Measurements from ENCODE around the gene RNF111.

RNF111 gene

GRCh38 chr15:59053482-59053881, 66.0 kb downstream of the RNF111 start:
- Mint-ChIP-seq H3K36me3 (ENCODE audit: low read depth) (peaks cover 37% of the 10 kb centered on the region), H3K27ac (peak overlapping the region; percentile 71), H3K27me3 (ENCODE audit: low read depth) (no peaks in the 10 kb centered on the region), H3K4me3 (peak overlapping the region; percentile 50), H3K9me3 (no peaks in the 10 kb centered on the region), H3K4me1 (ENCODE audit: low read depth) (peaks cover 27% of the 10 kb centered on the region)
- no peak for DNase-seq (ENCODE audit: low spot score)

DNA sequence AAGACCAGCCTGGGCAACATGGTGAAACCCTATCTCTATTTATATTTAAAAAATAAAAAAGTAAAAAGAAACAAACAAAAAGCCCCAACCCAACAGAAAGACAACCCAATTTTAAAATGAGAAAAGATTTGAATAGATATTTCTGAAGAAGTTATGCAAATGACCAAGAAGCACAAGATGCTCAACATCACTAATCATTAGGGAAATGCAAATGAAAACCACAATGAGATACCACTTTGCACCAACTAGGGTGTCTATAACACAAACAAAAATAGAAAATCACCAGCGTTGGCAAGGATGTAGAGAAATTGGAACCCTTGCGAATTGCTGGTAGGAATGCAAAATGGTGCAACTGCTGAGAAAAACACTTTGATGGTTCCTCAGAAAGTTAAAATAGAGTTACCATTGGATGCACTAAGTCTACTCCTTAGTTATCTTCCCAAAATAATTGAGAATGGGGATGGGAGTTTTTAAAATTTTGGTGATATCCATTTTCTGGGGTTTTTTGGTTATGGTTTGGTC, 71.7 kb downstream of the RNF111 start:
- Mint-ChIP-seq H3K4me3 (no peak overlapping the region), H3K36me3 (ENCODE audit: low read depth) (peaks cover 47% of the 10 kb centered on the region), H3K27me3 (ENCODE audit: low read depth) (no peaks in the 10 kb centered on the region), H3K4me1 (ENCODE audit: low read depth) (peaks cover 11% of the 10 kb centered on the region), H3K9me3 (no peaks in the 10 kb centered on the region), H3K27ac (no peak overlapping the region)
- no peak for DNase-seq (ENCODE audit: low spot score)

- Mint-ChIP-seq H3K27me3 (ENCODE audit: low read depth) (no peaks in the 10 kb centered on the region), H3K4me1 (ENCODE audit: low read depth) (peaks cover 9% of the 10 kb centered on the region), H3K9me3 (no peaks in the 10 kb centered on the region), H3K36me3 (ENCODE audit: low read depth) (peaks cover 50% of the 10 kb centered on the region), H3K4me3 (no peak overlapping the region), H3K27ac (no peak overlapping the region)
- no peak for DNase-seq (ENCODE audit: low spot score)
Measured at GRCh38 chr15:59060348-59060747, 72.9 kb downstream of the RNF111 start.

GRCh38 chr15:59063042-59063441, 75.6 kb downstream of the RNF111 start:
- Mint-ChIP-seq H3K9me3 (no peaks in the 10 kb centered on the region), H3K4me1 (ENCODE audit: low read depth) (peaks cover 6% of the 10 kb centered on the region), H3K36me3 (ENCODE audit: low read depth) (peaks cover 59% of the 10 kb centered on the region), H3K27ac (peak overlapping the region; percentile 22), H3K27me3 (ENCODE audit: low read depth) (no peaks in the 10 kb centered on the region), H3K4me3 (no peak overlapping the region)
- DNase-seq (ENCODE audit: low spot score), result no peak

GRCh38 chr15:59069430-59069829, 82.0 kb downstream of the RNF111 start:
- H3K27me3 Mint-ChIP-seq (ENCODE audit: low read depth), result no peaks in the 10 kb centered on the region
- no peak for DNase-seq (ENCODE audit: low spot score)
- peaks cover 9% of the 10 kb centered on the region for H3K9me3 Mint-ChIP-seq
- H3K4me3 Mint-ChIP-seq, result no peak overlapping the region
- H3K36me3 Mint-ChIP-seq (ENCODE audit: low read depth), result peaks cover 67% of the 10 kb centered on the region
- H3K27ac Mint-ChIP-seq, result no peak overlapping the region
- H3K4me1 Mint-ChIP-seq (ENCODE audit: low read depth), result peaks cover 7% of the 10 kb centered on the region

DNA sequence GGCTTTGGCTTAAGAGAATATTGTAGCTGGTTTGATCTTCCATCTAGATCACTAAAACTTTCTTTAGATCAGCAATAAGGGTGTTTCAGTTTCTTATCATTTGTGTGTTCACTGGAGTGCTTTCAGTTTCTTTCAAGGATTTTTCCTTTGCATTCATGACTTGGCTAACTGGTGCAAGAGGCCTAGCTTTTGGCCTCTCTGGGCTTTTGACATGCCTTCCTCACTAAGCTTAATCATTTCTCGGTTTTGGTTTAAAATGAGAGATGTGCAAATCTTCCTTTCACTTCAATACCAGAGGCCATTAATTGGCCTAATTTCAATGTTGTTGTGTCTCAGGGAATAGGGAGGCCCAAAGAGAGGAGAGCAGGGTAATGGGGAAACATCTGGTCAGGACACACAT, 87.1 kb downstream of the RNF111 start:
- H3K27me3 Mint-ChIP-seq (ENCODE audit: low read depth), result no peaks in the 10 kb centered on the region
- H3K9me3 Mint-ChIP-seq, result peaks cover 9% of the 10 kb centered on the region
- peak overlapping the region; percentile 72 for H3K27ac Mint-ChIP-seq
- H3K4me1 Mint-ChIP-seq (ENCODE audit: low read depth), result peaks cover 16% of the 10 kb centered on the region
- peak overlapping the region; percentile 20 for H3K4me3 Mint-ChIP-seq
- DNase-seq (ENCODE audit: low spot score), result peak; percentile 25
- H3K36me3 Mint-ChIP-seq (ENCODE audit: low read depth), result peaks cover 61% of the 10 kb centered on the region

DNA sequence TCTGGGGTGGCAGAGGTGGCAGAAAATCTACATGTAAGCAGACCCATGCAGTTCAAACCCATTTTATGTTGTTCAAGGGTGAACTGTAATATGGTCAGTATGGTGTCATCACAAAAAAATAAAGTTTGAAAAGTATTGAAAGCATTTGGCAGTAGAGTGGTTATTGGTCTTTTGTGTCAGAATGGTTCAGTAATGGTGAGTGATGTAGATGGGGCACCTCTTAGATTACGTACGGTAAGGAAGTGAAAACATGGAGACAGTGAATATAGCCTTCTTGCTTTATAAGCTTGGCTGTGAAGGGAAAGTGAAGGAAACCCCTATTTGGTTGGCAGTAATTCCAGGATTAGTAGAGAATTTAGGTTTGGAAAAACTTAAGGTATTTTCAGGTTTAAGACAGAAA, 100.3 kb downstream of the RNF111 start:
- no peaks in the 10 kb centered on the region for H3K4me1 Mint-ChIP-seq (ENCODE audit: low read depth)
- H3K9me3 Mint-ChIP-seq, result no peaks in the 10 kb centered on the region
- H3K27ac Mint-ChIP-seq, result no peak overlapping the region
- H3K36me3 Mint-ChIP-seq (ENCODE audit: low read depth), result peaks cover 35% of the 10 kb centered on the region
- no peak overlapping the region for H3K4me3 Mint-ChIP-seq
- H3K27me3 Mint-ChIP-seq (ENCODE audit: low read depth), result no peaks in the 10 kb centered on the region
- no peak for DNase-seq (ENCODE audit: low spot score)

DNA sequence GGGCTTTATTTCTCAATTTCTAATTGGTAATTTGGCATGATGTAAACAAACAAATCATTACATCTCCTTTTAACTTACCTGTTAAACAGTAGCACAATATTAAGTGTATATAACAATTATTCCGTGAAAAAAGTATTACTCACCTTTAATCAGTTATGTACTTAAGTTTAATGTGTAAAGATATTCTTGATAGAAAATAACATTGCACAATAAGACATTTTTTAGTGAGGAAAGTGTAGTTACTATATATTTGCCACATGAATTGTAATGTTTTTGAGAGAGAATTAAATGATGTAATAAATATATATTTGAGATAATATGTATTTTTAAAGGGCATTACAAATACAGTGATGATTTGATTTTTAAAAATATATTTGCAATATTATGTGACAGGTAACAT, 106.6 kb downstream of the RNF111 start:
- no peak overlapping the region for H3K27ac Mint-ChIP-seq
- peaks cover 3% of the 10 kb centered on the region for H3K4me1 Mint-ChIP-seq (ENCODE audit: low read depth)
- no peaks in the 10 kb centered on the region for H3K27me3 Mint-ChIP-seq (ENCODE audit: low read depth)
- no peaks in the 10 kb centered on the region for H3K9me3 Mint-ChIP-seq
- peaks cover 39% of the 10 kb centered on the region for H3K36me3 Mint-ChIP-seq (ENCODE audit: low read depth)
- no peak for DNase-seq (ENCODE audit: low spot score)
- no peak overlapping the region for H3K4me3 Mint-ChIP-seq

DNA sequence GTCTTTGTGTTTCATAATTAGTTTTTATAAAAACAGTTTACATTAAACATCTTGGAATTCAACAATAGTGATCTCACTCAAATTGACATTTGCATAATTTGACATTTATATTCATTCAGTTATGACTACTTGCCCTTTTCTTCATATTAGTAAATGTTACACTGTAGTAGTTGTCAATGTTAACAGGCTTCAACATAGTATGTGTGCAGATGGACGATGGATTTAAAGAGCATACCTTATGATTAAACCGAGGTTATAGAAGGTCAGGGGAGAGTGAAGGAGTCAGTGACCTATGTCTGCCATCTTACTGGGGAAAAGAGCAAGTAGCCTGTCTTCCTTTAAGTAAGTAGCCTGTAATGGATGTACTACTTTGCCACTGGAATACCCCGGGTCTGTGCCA, 109.0 kb downstream of the RNF111 start:
- Mint-ChIP-seq H3K9me3 (no peaks in the 10 kb centered on the region), H3K27ac (no peak overlapping the region), H3K36me3 (ENCODE audit: low read depth) (peaks cover 40% of the 10 kb centered on the region), H3K4me3 (no peak overlapping the region), H3K27me3 (ENCODE audit: low read depth) (no peaks in the 10 kb centered on the region), H3K4me1 (ENCODE audit: low read depth) (peaks cover 10% of the 10 kb centered on the region)
- DNase-seq (ENCODE audit: low spot score), result no peak

GRCh38 chr15:59099162-59099685, 111.8 kb downstream of the RNF111 start:
- Mint-ChIP-seq H3K4me3 (peak overlapping the region; percentile 54), H3K27ac (peak overlapping the region; percentile 71), H3K9me3 (no peaks in the 10 kb centered on the region), H3K4me1 (ENCODE audit: low read depth) (peaks cover 13% of the 10 kb centered on the region), H3K36me3 (ENCODE audit: low read depth) (peaks cover 26% of the 10 kb centered on the region), H3K27me3 (ENCODE audit: low read depth) (no peaks in the 10 kb centered on the region)
- DNase-seq (ENCODE audit: low spot score), result no peak

GRCh38 chr15:59104602-59104911, 117.1 kb downstream of the RNF111 start:
- no peaks in the 10 kb centered on the region for H3K9me3 Mint-ChIP-seq
- peak overlapping the region; percentile 100 for H3K27ac Mint-ChIP-seq
- no peaks in the 10 kb centered on the region for H3K27me3 Mint-ChIP-seq (ENCODE audit: low read depth)
- peak overlapping the region; percentile 92 for H3K4me3 Mint-ChIP-seq
- H3K4me1 Mint-ChIP-seq (ENCODE audit: low read depth), result peaks cover 34% of the 10 kb centered on the region
- H3K36me3 Mint-ChIP-seq (ENCODE audit: low read depth), result peaks cover 40% of the 10 kb centered on the region
- no peak for DNase-seq (ENCODE audit: low spot score)

GRCh38 chr15:59104912-59105732, 117.7 kb downstream of the RNF111 start, which contains the start of gene CCNB2:
CCNB2 (plus strand) TSS chr15:59105146; CDS start chr15:59105269, 123 bp downstream.
- peak within 1 kb of the TSS; percentile 100 for H3K27ac Mint-ChIP-seq
- no peaks in the 10 kb centered on the region for H3K9me3 Mint-ChIP-seq
- peaks cover 31% of the 10 kb centered on the region for H3K4me1 Mint-ChIP-seq (ENCODE audit: low read depth)
- peak; percentile 85 for DNase-seq (ENCODE audit: low spot score)
- H3K4me3 Mint-ChIP-seq, result peak within 1 kb of the TSS; percentile 92
- no peaks in the 10 kb centered on the region for H3K27me3 Mint-ChIP-seq (ENCODE audit: low read depth)
- H3K36me3 Mint-ChIP-seq (ENCODE audit: low read depth), result peaks cover 39% of the 10 kb centered on the region

GRCh38 chr15:59105854-59106253, 118.4 kb downstream of the RNF111 start:
- Mint-ChIP-seq H3K9me3 (no peaks in the 10 kb centered on the region), H3K27me3 (ENCODE audit: low read depth) (no peaks in the 10 kb centered on the region), H3K4me3 (peak overlapping the region; percentile 92), H3K27ac (peak overlapping the region; percentile 100), H3K36me3 (ENCODE audit: low read depth) (peaks cover 44% of the 10 kb centered on the region), H3K4me1 (ENCODE audit: low read depth) (peaks cover 34% of the 10 kb centered on the region)
- DNase-seq (ENCODE audit: low spot score), result no peak

GRCh38 chr15:59111251-59111650, 123.8 kb downstream of the RNF111 start:
- no peak overlapping the region for H3K4me3 Mint-ChIP-seq
- H3K4me1 Mint-ChIP-seq (ENCODE audit: low read depth), result peaks cover 22% of the 10 kb centered on the region

More at GRCh38 chr15:59111251-59111650, 123.8 kb downstream of the RNF111 start:
- Mint-ChIP-seq H3K27ac (no peak overlapping the region), H3K9me3 (no peaks in the 10 kb centered on the region), H3K36me3 (ENCODE audit: low read depth) (peaks cover 70% of the 10 kb centered on the region), H3K27me3 (ENCODE audit: low read depth) (no peaks in the 10 kb centered on the region)
- DNase-seq (ENCODE audit: low spot score), result no peak
